OCI-LY7 (cell line): ENCODE data around the gene PAEP. TPM values are rescaled to one million over a fixed set of nuclear protein-coding genes. Genes with fewer than 3 reads are reported as not detected.

Experiments used
- BruUV-seq: library from RNA; stranded (reverse); fragments of 400-500 nt; replicated peaks from 2 replicates; lab custom pipeline; 2021; lab: Mats Ljungman, UMichigan
- CTCF ChIA-PET: fragments of 300-600 bp; sonication (Branson Sonifier 250); formaldehyde crosslinking; loops from one replicate; lab custom pipeline; 2022; ENCODE audit warnings: antibody characterized with exemption; ENCODE audit not compliant: unreplicated experiment; lab: Charles Lee
- POLR2A ChIA-PET: fragments of 300-600 bp; sonication (Branson Sonifier 250); formaldehyde crosslinking; loops from one replicate; lab custom pipeline; 2022; ENCODE audit warnings: antibody characterized with exemption; lab: Charles Lee
- DNase-seq: peaks from one replicate; pipeline ENCODE4 v3.0.0-alpha.2; 2015; ENCODE audit warnings: low spot score
- H2AFZ ChIP-seq: fragments of 200-600 bp; sonication (generic), shearing (Covaris generic); 2 replicates; pipeline ENCODE4 v1.6.1; 2014; ENCODE audit warnings: mild to moderate bottlenecking, antibody characterized with exemption, low read length, moderate library complexity
- H3K27ac ChIP-seq: fragments of 200-600 bp; sonication (generic); 2 replicates; pipeline ENCODE4 v1.5.1; 2014; ENCODE audit warnings: mixed run types, low read depth, mild to moderate bottlenecking, moderate library complexity, low read length, inconsistent platforms; ENCODE audit not compliant: poor library complexity, severe bottlenecking
- H3K36me3 ChIP-seq: fragments of 200-600 bp; sonication (generic); 2 replicates; pipeline ENCODE4 v1.6.1; 2014; ENCODE audit warnings: mild to moderate bottlenecking, antibody characterized with exemption, low read length, moderate library complexity, mixed read lengths; ENCODE audit not compliant: insufficient read depth
- H3K4me1 ChIP-seq: fragments of 200-600 bp; sonication (generic); 2 replicates; pipeline ENCODE4 v1.5.1; 2014; ENCODE audit warnings: mild to moderate bottlenecking, low read length; ENCODE audit not compliant: insufficient read depth, poor library complexity, severe bottlenecking
- H3K4me2 ChIP-seq: fragments of 200-600 bp; sonication (generic); 2 replicates; pipeline ENCODE4 v1.6.1; 2014; ENCODE audit warnings: mild to moderate bottlenecking, low read length
- H3K4me3 ChIP-seq: fragments of 200-600 bp; sonication (generic); 2 replicates; pipeline ENCODE4 v1.5.1; 2014; ENCODE audit warnings: mild to moderate bottlenecking, low read depth, low read length; ENCODE audit not compliant: poor library complexity, severe bottlenecking
- H3K79me2 ChIP-seq: fragments of 200-600 bp; sonication (generic); 2 replicates; pipeline ENCODE4 v1.6.1; 2016; ENCODE audit warnings: low read depth, mild to moderate bottlenecking, low read length, moderate library complexity, mixed read lengths; ENCODE audit not compliant: insufficient read depth
- H3K9me2 ChIP-seq: fragments of 200-600 bp; sonication (generic); 2 replicates; pipeline ENCODE4 v1.6.1; 2016; ENCODE audit warnings: mild to moderate bottlenecking, low read length, mixed read lengths; ENCODE audit not compliant: insufficient read depth
- H3K9me3 ChIP-seq: fragments of 200-600 bp; sonication (generic); 2 replicates; pipeline ENCODE4 v1.6.1; 2014; ENCODE audit warnings: mild to moderate bottlenecking, mixed run types, low read length, mixed read lengths
- H4K20me1 ChIP-seq: fragments of 200-600 bp; sonication (generic); 2 replicates; pipeline ENCODE4 v1.6.1; 2014; ENCODE audit warnings: mild to moderate bottlenecking, antibody characterized with exemption, low read length, moderate library complexity, mixed read lengths; ENCODE audit not compliant: insufficient read depth
- EZH2phosphoT487 ChIP-seq: fragments of 200-600 bp; sonication (generic); IDR thresholded peaks from 2 replicates; pipeline ENCODE4 v1.6.1; 2018; ENCODE audit warnings: low read depth, borderline replicate concordance, mild to moderate bottlenecking, mixed run types, antibody characterized with exemption, low read length, moderate library complexity, mixed read lengths
- intact Hi-C: fragments of 100-400 bp; cut with micrococcal nuclease; formaldehyde crosslinking; loops from one replicate; pipeline ENCODE4 v1.10.0; 2022; ENCODE audit not compliant: unreplicated experiment
- total RNA-seq, 2 experiments: library from RNA; depleted of rRNA in 1 of 2; stranded (reverse); fragments of >200 nt in 1 of 2; shearing (Covaris generic) in 1 of 2; gene quantifications; 2 replicates each; pipeline ENCODE4 v1.2.3, GENCODE V29; 2014 to 2022
- TF ChIP-seq, protein P1 (sequence below): fragments of 200-600 bp; sonication (generic); conservative IDR thresholded peaks from 2 replicates; pipeline ENCODE4 v1.5.1; 2014; ENCODE audit warnings: mild to moderate bottlenecking, antibody characterized with exemption, low read length, moderate library complexity, mixed read lengths

The PAEP gene
- total RNA-seq, 2 experiments from 2014 or later: not detected

DNA sequence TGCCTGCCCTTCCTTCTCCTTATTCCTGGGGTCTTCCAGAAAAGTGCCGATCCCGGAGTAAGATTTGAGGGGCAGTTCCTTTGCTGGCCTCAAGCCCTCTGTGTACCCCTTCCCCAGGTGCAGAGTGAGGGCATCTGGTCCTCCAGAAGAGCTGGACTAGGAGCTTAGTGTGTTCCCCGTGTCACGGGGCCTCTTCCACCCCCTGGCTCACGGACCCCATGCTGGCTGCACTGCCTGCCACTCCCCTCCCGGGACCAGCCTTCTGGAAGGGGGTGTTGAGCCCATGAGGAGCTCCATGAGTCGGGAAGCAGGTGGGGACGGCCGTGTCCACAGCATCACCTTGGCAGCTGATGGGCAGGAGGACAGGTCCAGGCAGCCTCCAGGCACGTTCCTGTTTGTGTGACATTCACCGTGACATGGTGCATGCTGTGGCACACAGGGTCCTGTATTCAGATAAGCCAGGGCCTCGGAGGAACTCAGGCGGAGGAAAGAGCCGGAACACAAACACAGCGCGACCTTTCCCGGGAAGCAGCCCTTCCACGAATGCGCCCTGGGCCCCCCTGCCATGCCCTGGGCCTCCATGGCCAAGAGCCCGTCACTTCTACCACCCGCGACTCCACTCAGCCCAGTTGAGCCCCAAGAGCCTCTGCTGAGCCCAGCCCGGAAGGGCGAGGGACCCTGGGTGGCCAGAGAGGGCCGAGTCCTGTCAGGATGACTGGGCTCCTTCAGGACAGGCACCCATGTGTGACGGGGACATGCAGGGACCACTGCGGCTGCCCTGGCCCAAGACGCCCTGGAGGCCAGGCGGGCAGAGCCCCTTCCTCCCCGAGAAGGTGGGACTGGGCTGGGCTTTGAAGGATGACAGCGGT lies 46.2 kb upstream of the PAEP start:
- Histone ChIP-seq H3K9me3 (no peaks in the 10 kb centered on the region), H3K9me2 (no peaks in the 10 kb centered on the region), H2AFZ (no peak overlapping the region), H3K79me2 (no peaks in the 10 kb centered on the region), H3K4me3 (no peak overlapping the region), H3K36me3 (no peaks in the 10 kb centered on the region), H4K20me1 (no peaks in the 10 kb centered on the region), H3K4me2 (no peak overlapping the region), H3K4me1 (no peaks in the 10 kb centered on the region), H3K27ac (no peak overlapping the region)
- ChIA-PET CTCF (no interaction called here), POLR2A (no interaction called here)
- TF ChIP-seq, protein P1, sequence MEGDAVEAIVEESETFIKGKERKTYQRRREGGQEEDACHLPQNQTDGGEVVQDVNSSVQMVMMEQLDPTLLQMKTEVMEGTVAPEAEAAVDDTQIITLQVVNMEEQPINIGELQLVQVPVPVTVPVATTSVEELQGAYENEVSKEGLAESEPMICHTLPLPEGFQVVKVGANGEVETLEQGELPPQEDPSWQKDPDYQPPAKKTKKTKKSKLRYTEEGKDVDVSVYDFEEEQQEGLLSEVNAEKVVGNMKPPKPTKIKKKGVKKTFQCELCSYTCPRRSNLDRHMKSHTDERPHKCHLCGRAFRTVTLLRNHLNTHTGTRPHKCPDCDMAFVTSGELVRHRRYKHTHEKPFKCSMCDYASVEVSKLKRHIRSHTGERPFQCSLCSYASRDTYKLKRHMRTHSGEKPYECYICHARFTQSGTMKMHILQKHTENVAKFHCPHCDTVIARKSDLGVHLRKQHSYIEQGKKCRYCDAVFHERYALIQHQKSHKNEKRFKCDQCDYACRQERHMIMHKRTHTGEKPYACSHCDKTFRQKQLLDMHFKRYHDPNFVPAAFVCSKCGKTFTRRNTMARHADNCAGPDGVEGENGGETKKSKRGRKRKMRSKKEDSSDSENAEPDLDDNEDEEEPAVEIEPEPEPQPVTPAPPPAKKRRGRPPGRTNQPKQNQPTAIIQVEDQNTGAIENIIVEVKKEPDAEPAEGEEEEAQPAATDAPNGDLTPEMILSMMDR: no peak
- DNase-seq: no peak
- no TSS peak for BruUV-seq
- intact Hi-C loops: no loop called here

GRCh38 chr9:135516132-135516860 lies 45.3 kb upstream of the PAEP start:
- H3K4me3 ChIP-seq: no peak overlapping the region
- H3K79me2 ChIP-seq: no peaks in the 10 kb centered on the region
- intact Hi-C loops: no loop called here
- H3K27ac ChIP-seq: no peak overlapping the region
- H3K4me2 ChIP-seq: no peak overlapping the region
- H3K9me3 ChIP-seq: no peaks in the 10 kb centered on the region
- BruUV-seq: no TSS peak
- no peaks in the 10 kb centered on the region for H3K4me1 ChIP-seq
- H3K36me3 ChIP-seq: no peaks in the 10 kb centered on the region
- H4K20me1 ChIP-seq: no peaks in the 10 kb centered on the region
- no peak for DNase-seq
- H2AFZ ChIP-seq: no peak overlapping the region
- POLR2A ChIA-PET: no interaction called here
- H3K9me2 ChIP-seq: no peaks in the 10 kb centered on the region
- TF ChIP-seq, protein P1: no peak
- no peak for TF ChIP-seq EZH2phosphoT487
- CTCF ChIA-PET: no interaction called here

GRCh38 chr9:135517407-135517822 lies 44.1 kb upstream of the PAEP start:
- POLR2A ChIA-PET: no interaction called here
- CTCF ChIA-PET: no interaction called here

More at GRCh38 chr9:135517407-135517822, 44.1 kb upstream of the PAEP start:
- BruUV-seq: no TSS peak
- no peaks in the 10 kb centered on the region for H3K79me2 ChIP-seq
- no peak for TF ChIP-seq EZH2phosphoT487
- TF ChIP-seq, protein P1: no peak
- no peaks in the 10 kb centered on the region for H3K9me2 ChIP-seq
- no peaks in the 10 kb centered on the region for H4K20me1 ChIP-seq
- H3K4me1 ChIP-seq: no peaks in the 10 kb centered on the region
- no peak overlapping the region for H3K27ac ChIP-seq
- no peak overlapping the region for H3K4me2 ChIP-seq
- intact Hi-C loops: no loop called here
- H2AFZ ChIP-seq: no peak overlapping the region
- no peak overlapping the region for H3K4me3 ChIP-seq
- H3K36me3 ChIP-seq: no peaks in the 10 kb centered on the region
- H3K9me3 ChIP-seq: no peaks in the 10 kb centered on the region
- DNase-seq: no peak
